ENCODE measurements around the gene UTP11.

UTP11 gene

DNA sequence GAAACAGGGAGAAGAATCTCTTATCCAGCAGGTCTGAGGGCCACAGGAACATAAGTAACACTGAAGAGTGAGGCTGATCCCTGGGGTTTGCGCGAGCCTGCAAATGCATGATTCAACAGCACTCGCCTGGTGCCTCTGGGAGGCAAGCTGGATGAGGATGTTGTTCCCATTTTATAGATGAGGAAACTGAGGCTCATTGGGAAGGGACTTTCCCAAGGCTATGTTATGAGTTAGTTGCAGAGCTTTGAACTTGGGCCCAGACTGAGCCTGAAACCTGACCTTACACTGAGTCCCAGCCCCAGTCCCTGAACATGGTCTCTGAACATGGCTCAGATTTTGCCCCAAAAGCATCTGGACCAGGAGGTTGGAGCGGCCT, 61.8 kb downstream of the UTP11 start:
- no peak for DNase-seq

All from cerebellar nuclear complex (tissue), 1 donor.